ENCODE results near the gene ATAD2B.

- TF ChIP-seq, protein P1, sequence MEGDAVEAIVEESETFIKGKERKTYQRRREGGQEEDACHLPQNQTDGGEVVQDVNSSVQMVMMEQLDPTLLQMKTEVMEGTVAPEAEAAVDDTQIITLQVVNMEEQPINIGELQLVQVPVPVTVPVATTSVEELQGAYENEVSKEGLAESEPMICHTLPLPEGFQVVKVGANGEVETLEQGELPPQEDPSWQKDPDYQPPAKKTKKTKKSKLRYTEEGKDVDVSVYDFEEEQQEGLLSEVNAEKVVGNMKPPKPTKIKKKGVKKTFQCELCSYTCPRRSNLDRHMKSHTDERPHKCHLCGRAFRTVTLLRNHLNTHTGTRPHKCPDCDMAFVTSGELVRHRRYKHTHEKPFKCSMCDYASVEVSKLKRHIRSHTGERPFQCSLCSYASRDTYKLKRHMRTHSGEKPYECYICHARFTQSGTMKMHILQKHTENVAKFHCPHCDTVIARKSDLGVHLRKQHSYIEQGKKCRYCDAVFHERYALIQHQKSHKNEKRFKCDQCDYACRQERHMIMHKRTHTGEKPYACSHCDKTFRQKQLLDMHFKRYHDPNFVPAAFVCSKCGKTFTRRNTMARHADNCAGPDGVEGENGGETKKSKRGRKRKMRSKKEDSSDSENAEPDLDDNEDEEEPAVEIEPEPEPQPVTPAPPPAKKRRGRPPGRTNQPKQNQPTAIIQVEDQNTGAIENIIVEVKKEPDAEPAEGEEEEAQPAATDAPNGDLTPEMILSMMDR (IDR thresholded peaks at IDR 0.05; ENCODE audit: low read depth, low read length): no peak
- peak; percentile 28 for TF ChIP-seq POLR2A (IDR thresholded peaks at IDR 0.05; ENCODE audit: extremely low read depth, insufficient read length)
- no peak for TF ChIP-seq MAX (IDR thresholded peaks at IDR 0.05; ENCODE audit: low read depth, low read length)
Observed at GRCh38 chr2:23925702-23926289, 1.1 kb downstream of the ATAD2B start.

Measured in NB4 (cell line).